ENCODE results near the gene UMAD1. TPM values are rescaled to one million over a fixed set of nuclear protein-coding genes. Genes with fewer than 3 reads are reported as not detected.

UMAD1 gene
- polyA plus RNA-seq, 3 donors, result 6.2 to 22.7 (median 18.6) TPM

GRCh38 chr7:7785344-7785973, 144.9 kb downstream of the UMAD1 start:
- 89% methylated on average over 4 of the region's 6 CpGs for WGBS (ENCODE audit: insufficient coverage)
- H3K9ac ChIP-seq (ENCODE audit: insufficient read depth, low read length, poor library complexity, severe bottlenecking), result no peak overlapping the region
- no peak overlapping the region for H3K27ac Mint-ChIP-seq

GRCh38 chr7:7786595-7786994, 146.0 kb downstream of the UMAD1 start:
- Mint-ChIP-seq H3K4me3 (no peak overlapping the region), H3K27ac (peak overlapping the region in 1 of 7 donors; percentile 64), H3K36me3 (peaks cover 4 to 6% of the 10 kb centered on the region in 2 donors), H3K4me1 (no peaks in the 10 kb centered on the region), H3K9me3 (no peaks in the 10 kb centered on the region), H3K27me3 (ENCODE audit: low read depth in 3 of 3) (no peaks in the 10 kb centered on the region)
- no CpG with 5 or more reads among the region's 3 CpGs for WGBS (ENCODE audit: insufficient coverage)
- Histone ChIP-seq H3K4me3 (replicated peaks in 1 of 3; ENCODE audit: low read depth in 2 of 3, low read length in 3 of 3) (no peak overlapping the region), H3K4me2 (replicated peaks; ENCODE audit: extremely low read depth, low read length, poor library complexity, severe bottlenecking) (no peak overlapping the region), H2AFZ (ENCODE audit: insufficient read depth, low read depth, low read length, poor library complexity, severe bottlenecking) (no peak overlapping the region), H3K36me3 (replicated peaks in 1 of 2; ENCODE audit: control insufficient read depth in 1 of 2, insufficient read depth in 2 of 2, low read length in 2 of 2) (no peaks in the 10 kb centered on the region), H3K27me3 (ENCODE audit: control insufficient read depth in 2 of 2, insufficient read depth in 2 of 2, low read length in 2 of 2) (no peaks in the 10 kb centered on the region), H3K27ac (ENCODE audit: low read depth in 1 of 2, low read length in 2 of 2) (no peak overlapping the region), H3K9me3 (replicated peaks in 1 of 2; ENCODE audit: control insufficient read depth in 1 of 2, insufficient read depth in 1 of 2, low read length in 2 of 2) (no peaks in the 10 kb centered on the region), H3K4me1 (ENCODE audit: control insufficient read depth in 1 of 2, insufficient read depth in 2 of 2, low read length in 2 of 2) (no peaks in the 10 kb centered on the region), H3K79me2 (ENCODE audit: insufficient read depth, low read length) (no peaks in the 10 kb centered on the region), H3K9ac (ENCODE audit: insufficient read depth, low read length, poor library complexity, severe bottlenecking) (no peak overlapping the region), H4K20me1 (ENCODE audit: insufficient read depth, low read length) (no peaks in the 10 kb centered on the region)
- no peak for DNase-seq
- intact Hi-C loops (cut with micrococcal nuclease), result no loop called here
- no peak for TF ChIP-seq CTCF (IDR thresholded peaks at IDR 0.05)

More at GRCh38 chr7:7785344-7785973, 144.9 kb downstream of the UMAD1 start:
- Histone ChIP-seq H4K20me1 (ENCODE audit: insufficient read depth, low read length) (no peaks in the 10 kb centered on the region), H3K27me3 (ENCODE audit: control insufficient read depth in 2 of 2, insufficient read depth in 2 of 2, low read length in 2 of 2) (no peaks in the 10 kb centered on the region), H3K4me2 (replicated peaks; ENCODE audit: extremely low read depth, low read length, poor library complexity, severe bottlenecking) (no peak overlapping the region), H3K79me2 (ENCODE audit: insufficient read depth, low read length) (no peaks in the 10 kb centered on the region), H3K9me3 (replicated peaks in 1 of 2; ENCODE audit: control insufficient read depth in 1 of 2, insufficient read depth in 1 of 2, low read length in 2 of 2) (no peaks in the 10 kb centered on the region), H3K4me3 (replicated peaks in 1 of 3; ENCODE audit: low read depth in 2 of 3, low read length in 3 of 3) (no peak overlapping the region), H3K36me3 (replicated peaks in 1 of 2; ENCODE audit: control insufficient read depth in 1 of 2, insufficient read depth in 2 of 2, low read length in 2 of 2) (no peaks in the 10 kb centered on the region), H3K27ac (ENCODE audit: low read depth in 1 of 2, low read length in 2 of 2) (no peak overlapping the region), H3K4me1 (ENCODE audit: control insufficient read depth in 1 of 2, insufficient read depth in 2 of 2, low read length in 2 of 2) (no peaks in the 10 kb centered on the region), H2AFZ (ENCODE audit: insufficient read depth, low read depth, low read length, poor library complexity, severe bottlenecking) (no peak overlapping the region)
- no peaks in the 10 kb centered on the region for H3K27me3 Mint-ChIP-seq (ENCODE audit: low read depth in 3 of 3)
- no peaks in the 10 kb centered on the region for H3K4me1 Mint-ChIP-seq
- intact Hi-C loops (cut with micrococcal nuclease), result no loop called here
- no peak for DNase-seq
- no peak overlapping the region for H3K4me3 Mint-ChIP-seq
- TF ChIP-seq CTCF (IDR thresholded peaks at IDR 0.05), result no peak
- H3K9me3 Mint-ChIP-seq, result no peaks in the 10 kb centered on the region
- peaks cover 0 to 1% of the 10 kb centered on the region in 2 donors for H3K36me3 Mint-ChIP-seq

All from CD14-positive monocyte (primary cell).